Loucy (cell line): ENCODE measurements around the gene PCGF1.

Source experiments
- H2AFZ ChIP-seq: fragments of 200-600 bp; sonication (generic); 2 replicates; pipeline ENCODE4 v1.6.0; 2016; ENCODE audit warnings: antibody characterized with exemption, mild to moderate bottlenecking, low read length, moderate library complexity
- H3F3A ChIP-seq: fragments of 200-600 bp; 2 replicates; pipeline ENCODE4 v1.6.0; 2016; ENCODE audit warnings: antibody characterized with exemption, low read depth, mild to moderate bottlenecking
- H3K27me3 ChIP-seq: fragments of 200-600 bp; sonication (generic); 2 replicates; pipeline ENCODE4 v1.6.1; 2014; ENCODE audit warnings: low read length, mild to moderate bottlenecking; ENCODE audit not compliant: insufficient read depth, poor library complexity, severe bottlenecking
- H3K36me3 ChIP-seq: fragments of 200-600 bp; sonication (generic); 2 replicates; pipeline ENCODE4 v1.6.1; 2016; ENCODE audit warnings: low read length; ENCODE audit not compliant: insufficient read depth
- H3K4me1 ChIP-seq: fragments of 200-600 bp; sonication (generic); 2 replicates; pipeline ENCODE4 v1.5.1; 2014; ENCODE audit warnings: low read length, mild to moderate bottlenecking; ENCODE audit not compliant: insufficient read depth, poor library complexity, severe bottlenecking
- H3K4me2 ChIP-seq: fragments of 200-600 bp; sonication (generic); 2 replicates; pipeline ENCODE4 v1.6.0; 2014; ENCODE audit warnings: antibody characterized with exemption, low read length, low read depth, mild to moderate bottlenecking; ENCODE audit not compliant: poor library complexity, severe bottlenecking
- H3K4me3 ChIP-seq: fragments of 200-600 bp; sonication (generic); 2 replicates; pipeline ENCODE4 v1.5.1; 2014; ENCODE audit warnings: low read length, mild to moderate bottlenecking, mixed read lengths; ENCODE audit not compliant: poor library complexity, severe bottlenecking
- H3K79me2 ChIP-seq: fragments of 200-600 bp; sonication (generic); 2 replicates; pipeline ENCODE4 v1.6.1; 2014; ENCODE audit warnings: low read length; ENCODE audit not compliant: insufficient read depth
- H3K9ac ChIP-seq: fragments of 200-600 bp; sonication (generic); 2 replicates; pipeline ENCODE4 v1.6.0; 2014; ENCODE audit warnings: mild to moderate bottlenecking, low read depth, low read length, moderate library complexity; ENCODE audit not compliant: poor library complexity, severe bottlenecking
- H3K9me2 ChIP-seq: fragments of 200-600 bp; sonication (generic); replicated peaks from 2 replicates; pipeline ENCODE4 v1.6.1; 2016; ENCODE audit warnings: low read depth, low read length, mixed read lengths
- H3K9me3 ChIP-seq: fragments of 200-600 bp; sonication (generic); 2 replicates; pipeline ENCODE4 v1.6.1; 2014; ENCODE audit warnings: mild to moderate bottlenecking, antibody characterized with exemption, low read length, low read depth; ENCODE audit not compliant: insufficient read depth
- H4K20me1 ChIP-seq: fragments of 200-600 bp; sonication (generic); 2 replicates; pipeline ENCODE4 v1.6.0; 2014; ENCODE audit warnings: antibody characterized with exemption, low read length, mild to moderate bottlenecking; ENCODE audit not compliant: insufficient read depth, poor library complexity, severe bottlenecking
- CTCF ChIP-seq: fragments of 200-600 bp; sonication (generic); conservative IDR thresholded peaks from 2 replicates; pipeline ENCODE4 v1.5.1; 2014; ENCODE audit warnings: mild to moderate bottlenecking, antibody characterized with exemption, low read length
- EZH2phosphoT487 ChIP-seq: fragments of 200-600 bp; IDR thresholded peaks from 2 replicates; pipeline ENCODE4 v1.6.1; 2018; ENCODE audit warnings: antibody characterized with exemption, mild to moderate bottlenecking, moderate library complexity, borderline replicate concordance

The PCGF1 gene

DNA sequence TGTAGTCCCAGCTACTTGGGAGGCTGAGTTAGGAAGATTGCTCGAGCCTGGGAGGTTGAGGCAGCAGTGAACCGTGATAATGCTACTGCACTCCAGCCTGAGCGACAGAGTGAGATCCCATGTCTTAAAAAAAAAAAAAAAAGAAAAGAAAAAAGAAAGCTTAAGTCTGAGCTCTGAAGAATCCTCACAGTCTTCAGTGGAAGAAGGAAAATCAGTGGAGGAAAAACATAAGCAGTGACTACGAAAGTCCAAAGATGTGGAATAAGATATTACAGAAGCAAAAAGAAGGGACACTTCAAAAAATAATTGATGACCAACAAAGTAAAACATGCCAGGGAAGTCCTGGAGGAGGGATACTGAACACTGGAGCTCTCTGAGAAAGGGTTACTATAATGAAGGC is 2.8 kb upstream of the PCGF1 start:
- Histone ChIP-seq H3K36me3 (no peaks in the 10 kb centered on the region), H4K20me1 (no peaks in the 10 kb centered on the region), H3K27me3 (peaks cover 14% of the 10 kb centered on the region), H3F3A (no peaks in the 10 kb centered on the region), H3K79me2 (peaks cover 15% of the 10 kb centered on the region; the same call in 1 of the 2 replicates), H3K4me1 (peaks cover 26% of the 10 kb centered on the region), H3K4me3 (no peak overlapping the region), H3K9ac (no peak overlapping the region), H3K9me2 (no peaks in the 10 kb centered on the region), H2AFZ (no peak overlapping the region), H3K9me3 (no peaks in the 10 kb centered on the region), H3K4me2 (no peak overlapping the region)
- TF ChIP-seq EZH2phosphoT487 (no peak), CTCF (no peak)

DNA sequence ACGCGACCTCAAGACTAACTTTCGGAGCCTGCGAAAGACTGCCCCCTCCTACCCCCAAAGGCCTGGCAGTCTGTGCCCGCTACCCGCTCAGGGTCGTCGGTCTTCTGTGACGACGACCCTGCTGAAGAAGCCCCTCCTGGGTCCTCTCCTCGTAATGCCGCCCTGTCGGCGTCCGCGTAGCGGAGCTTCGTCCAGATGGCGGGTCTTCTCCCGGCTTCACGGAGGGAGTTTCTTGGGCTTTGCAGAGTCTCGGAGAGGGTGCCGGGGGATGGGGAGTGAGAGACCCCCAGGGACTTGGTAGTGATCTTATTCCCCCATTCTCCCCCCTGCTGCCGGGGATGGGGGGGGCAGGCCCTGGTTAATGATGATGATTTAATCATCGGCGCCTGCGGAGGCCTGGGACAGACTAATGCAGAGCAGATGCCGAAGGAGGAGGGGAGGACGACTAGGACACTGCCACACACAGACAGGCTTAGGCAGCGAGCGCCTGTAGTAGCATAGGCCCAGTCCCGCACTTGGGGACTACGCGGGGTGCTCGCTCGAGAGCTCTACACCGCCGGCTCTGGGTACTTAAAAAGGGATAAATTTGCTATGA is 528 bp upstream of the PCGF1 start:
- H3K27me3 ChIP-seq: peaks cover 3% of the 10 kb centered on the region
- TF ChIP-seq CTCF (no peak), EZH2phosphoT487 (no peak)
- H3K36me3 ChIP-seq: no peaks in the 10 kb centered on the region
- peak overlapping the region; percentile 86 for H3K4me3 ChIP-seq
- H3K4me2 ChIP-seq: peak overlapping the region; percentile 99
- peaks cover 21% of the 10 kb centered on the region for H3K4me1 ChIP-seq
- H3F3A ChIP-seq: no peaks in the 10 kb centered on the region
- peaks cover 17% of the 10 kb centered on the region; the same call in 1 of the 2 replicates for H3K79me2 ChIP-seq
- peak overlapping the region; percentile 96 for H2AFZ ChIP-seq
- H3K9ac ChIP-seq: peak overlapping the region; percentile 85
- no peaks in the 10 kb centered on the region for H3K9me3 ChIP-seq
- H3K9me2 ChIP-seq: no peaks in the 10 kb centered on the region
- H4K20me1 ChIP-seq: no peaks in the 10 kb centered on the region

DNA sequence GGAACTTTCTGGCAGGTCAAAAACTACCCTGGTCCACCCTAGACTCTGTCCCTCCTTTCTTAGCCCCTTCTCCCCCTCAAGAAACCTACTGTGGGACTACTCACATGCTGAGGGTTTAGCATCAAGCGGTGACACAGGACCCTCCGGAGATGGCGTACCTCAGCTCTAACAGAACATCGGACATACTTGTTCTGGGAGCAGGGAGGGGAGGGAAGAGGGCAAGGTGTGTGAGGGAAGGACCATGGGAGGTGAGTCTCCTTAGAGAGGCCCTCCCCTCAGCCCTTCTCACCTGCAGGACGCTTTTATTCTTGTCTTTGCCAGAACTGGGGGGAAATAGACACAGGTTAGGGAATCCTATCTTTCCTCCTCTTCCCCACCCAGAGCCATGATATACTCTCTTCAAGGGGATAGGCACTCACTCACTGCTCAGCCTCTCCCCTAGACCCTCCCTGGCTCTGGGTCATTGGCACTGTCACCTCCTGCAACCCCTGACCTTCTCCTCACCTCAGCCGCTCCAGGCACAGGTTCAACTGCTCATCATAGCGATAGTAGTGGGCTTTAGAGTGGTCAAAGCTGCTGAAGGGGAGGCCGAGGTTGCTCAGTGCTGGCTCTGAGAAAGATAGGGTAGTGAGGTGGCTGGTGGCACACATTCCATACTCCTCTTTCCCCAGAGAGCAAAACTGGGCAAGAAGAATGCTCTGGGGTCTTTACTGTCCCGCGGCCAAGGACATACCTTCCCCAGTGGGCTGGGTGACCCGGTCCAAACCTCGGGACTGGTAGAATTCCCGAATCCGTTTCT is 1.8 kb downstream of the PCGF1 start:
- no peaks in the 10 kb centered on the region for H3F3A ChIP-seq
- peaks cover 27% of the 10 kb centered on the region for H3K4me1 ChIP-seq
- H3K4me3 ChIP-seq: peak overlapping the region; percentile 86
- H3K9ac ChIP-seq: peak overlapping the region; percentile 85
- TF ChIP-seq CTCF (no peak), EZH2phosphoT487 (no peak)
- H3K79me2 ChIP-seq: peaks cover 23% of the 10 kb centered on the region
- no peak overlapping the region for H2AFZ ChIP-seq
- no peaks in the 10 kb centered on the region for H3K9me2 ChIP-seq
- H4K20me1 ChIP-seq: no peaks in the 10 kb centered on the region
- peak overlapping the region; percentile 99 for H3K4me2 ChIP-seq
- H3K9me3 ChIP-seq: no peaks in the 10 kb centered on the region
- no peaks in the 10 kb centered on the region for H3K27me3 ChIP-seq
- no peaks in the 10 kb centered on the region for H3K36me3 ChIP-seq
